SK-N-SH treated with all-trans-retinoic acid at 6 μM for 48 hours (cell line): ENCODE results near the gene SYNDIG1.

ENCODE experiments used
- ATAC-seq: fragments of 200-7000 bp; cut with Tn5 transposase; 3 replicates; pipeline ENCODE4 v1.9.1; 2020; ENCODE audit warnings: mild to moderate bottlenecking, moderate library complexity
- ARNTL ChIP-seq: fragments of 450-650 bp; formaldehyde crosslinking; IDR thresholded peaks from 2 replicates; pipeline ENCODE4 v1.5.0; 2020; ENCODE audit warnings: low read depth, mild to moderate bottlenecking, moderate library complexity, borderline replicate concordance
- BACH2 ChIP-seq: fragments of 250-450 bp; sonication (Bioruptor Pico); IDR thresholded peaks from 2 replicates; pipeline ENCODE4 v1.9.0; 2021; ENCODE audit warnings: mild to moderate bottlenecking, borderline replicate concordance
- CSDC2 ChIP-seq: fragments of 250-450 bp; sonication (Bioruptor Pico); IDR thresholded peaks from 2 replicates; pipeline ENCODE4 v1.5.0; 2020; ENCODE audit warnings: mild to moderate bottlenecking, moderate library complexity
- CSRNP3 ChIP-seq: fragments of 250-450 bp; sonication (Bioruptor Pico); IDR thresholded peaks from 2 replicates; pipeline ENCODE4 v1.5.1; 2021; ENCODE audit warnings: mild to moderate bottlenecking, moderate library complexity
- ESRRG ChIP-seq: fragments of 250-450 bp; sonication (Bioruptor Pico); IDR thresholded peaks from 2 replicates; pipeline ENCODE4 v1.6.1; 2021; ENCODE audit warnings: mild to moderate bottlenecking
- GLIS3 ChIP-seq: fragments of 250-450 bp; sonication (Bioruptor Pico); IDR thresholded peaks from 2 replicates; pipeline ENCODE4 v1.5.0; 2020; ENCODE audit warnings: mild to moderate bottlenecking, moderate library complexity
- ISL1 ChIP-seq: fragments of 250-450 bp; sonication (Bioruptor Pico); IDR thresholded peaks from 2 replicates; pipeline ENCODE4 v2.1.2; 2022; ENCODE audit warnings: mild to moderate bottlenecking, moderate library complexity
- OSR1 ChIP-seq: fragments of 250-450 bp; sonication (Bioruptor Pico); IDR thresholded peaks from 2 replicates; pipeline ENCODE4 v1.8.0; 2022; ENCODE audit warnings: moderate library complexity, mild to moderate bottlenecking, inconsistent platforms
- PATZ1 ChIP-seq: fragments of 250-450 bp; sonication (Bioruptor Pico); IDR thresholded peaks from 2 replicates; pipeline ENCODE4 v1.8.0; 2020; ENCODE audit warnings: mild to moderate bottlenecking, moderate library complexity, borderline replicate concordance
- POU6F1 ChIP-seq: fragments of 250-450 bp; sonication (Bioruptor Pico); IDR thresholded peaks from 2 replicates; pipeline ENCODE4 v1.8.0; 2021; ENCODE audit warnings: low read depth, mild to moderate bottlenecking, moderate library complexity, borderline replicate concordance
- PPARA ChIP-seq: fragments of 250-450 bp; sonication (Bioruptor Pico); IDR thresholded peaks from 2 replicates; pipeline ENCODE4 v1.5.0; 2020; ENCODE audit warnings: mild to moderate bottlenecking, borderline replicate concordance
- RARB ChIP-seq: fragments of 250-450 bp; sonication (Bioruptor Pico); IDR thresholded peaks from 2 replicates; pipeline ENCODE4 v1.8.0; 2021; ENCODE audit warnings: mild to moderate bottlenecking, moderate library complexity
- SNAI2 ChIP-seq: fragments of 250-450 bp; sonication (Bioruptor Pico); IDR thresholded peaks from 2 replicates; pipeline ENCODE4 v1.5.0; 2020; ENCODE audit warnings: mild to moderate bottlenecking, moderate library complexity
- TCF4 ChIP-seq: fragments of 250-450 bp; sonication (Bioruptor Pico); IDR thresholded peaks from 2 replicates; pipeline ENCODE4 v1.8.0; 2021; ENCODE audit warnings: mild to moderate bottlenecking, moderate library complexity, borderline replicate concordance
- TOX ChIP-seq: fragments of 250-450 bp; sonication (Bioruptor Pico); IDR thresholded peaks from 2 replicates; pipeline ENCODE4 v1.8.0; 2021; ENCODE audit warnings: mild to moderate bottlenecking, moderate library complexity, borderline replicate concordance
- TSHZ2 ChIP-seq: fragments of 250-450 bp; sonication (Bioruptor Pico); IDR thresholded peaks from 2 replicates; pipeline ENCODE4 v1.5.0; 2020; ENCODE audit warnings: mild to moderate bottlenecking, moderate library complexity
- ZC3H10 ChIP-seq: fragments of 250-450 bp; sonication (Bioruptor Pico); IDR thresholded peaks from 2 replicates; pipeline ENCODE4 v1.5.1; 2021; ENCODE audit warnings: mild to moderate bottlenecking, moderate library complexity
- ZFP3 ChIP-seq: fragments of 250-450 bp; sonication (Bioruptor Pico); IDR thresholded peaks from 2 replicates; pipeline ENCODE4 v1.5.0; 2020; ENCODE audit warnings: mild to moderate bottlenecking, moderate library complexity
- ZFP30 ChIP-seq: fragments of 450-650 bp; formaldehyde crosslinking; IDR thresholded peaks from 2 replicates; pipeline ENCODE4 v1.5.0; 2022; ENCODE audit warnings: mild to moderate bottlenecking, moderate library complexity
- ZNF565 ChIP-seq: fragments of 450-650 bp; formaldehyde crosslinking; conservative IDR thresholded peaks from 2 replicates; pipeline ENCODE4 v1.5.0; 2020; ENCODE audit warnings: low read depth, mild to moderate bottlenecking, moderate library complexity
- ZNF70 ChIP-seq: fragments of 450-650 bp; formaldehyde crosslinking; IDR thresholded peaks from 2 replicates; pipeline ENCODE4 v1.5.0; 2020; ENCODE audit warnings: mild to moderate bottlenecking, moderate library complexity
- ZNF8 ChIP-seq: fragments of 450-650 bp; formaldehyde crosslinking; IDR thresholded peaks from 2 replicates; pipeline ENCODE4 v1.5.0; 2020; ENCODE audit warnings: mild to moderate bottlenecking, moderate library complexity
- TF ChIP-seq, protein P1 (sequence below): fragments of 250-450 bp; sonication (Bioruptor Pico); IDR thresholded peaks from 2 replicates; pipeline ENCODE4 v1.5.1; 2020; ENCODE audit warnings: low read depth, mild to moderate bottlenecking, moderate library complexity

SYNDIG1 gene

GRCh38 chr20:24490598-24490997 lies 21.2 kb downstream of the SYNDIG1 start:
- no peak for ATAC-seq
- TF ChIP-seq POU6F1 (CRISPR knock-in tag) (no peak), PATZ1 (CRISPR knock-in tag) (no peak), OSR1 (CRISPR knock-in tag) (no peak), ZC3H10 (CRISPR knock-in tag) (no peak), PPARA (CRISPR knock-in tag) (no peak), ZFP3 (CRISPR knock-in tag) (no peak), TCF4 (CRISPR knock-in tag) (no peak), RARB (CRISPR knock-in tag) (no peak), CSDC2 (CRISPR knock-in tag) (no peak), ZNF565 (no peak), CSRNP3 (CRISPR knock-in tag) (no peak), SNAI2 (CRISPR knock-in tag) (no peak), TOX (CRISPR knock-in tag) (no peak), TSHZ2 (CRISPR knock-in tag) (no peak), GLIS3 (CRISPR knock-in tag) (no peak), ARNTL (no peak), BACH2 (CRISPR knock-in tag) (no peak), ZNF8 (no peak), ZFP30 (CRISPR knock-in tag) (no peak)
- TF ChIP-seq, protein P1, sequence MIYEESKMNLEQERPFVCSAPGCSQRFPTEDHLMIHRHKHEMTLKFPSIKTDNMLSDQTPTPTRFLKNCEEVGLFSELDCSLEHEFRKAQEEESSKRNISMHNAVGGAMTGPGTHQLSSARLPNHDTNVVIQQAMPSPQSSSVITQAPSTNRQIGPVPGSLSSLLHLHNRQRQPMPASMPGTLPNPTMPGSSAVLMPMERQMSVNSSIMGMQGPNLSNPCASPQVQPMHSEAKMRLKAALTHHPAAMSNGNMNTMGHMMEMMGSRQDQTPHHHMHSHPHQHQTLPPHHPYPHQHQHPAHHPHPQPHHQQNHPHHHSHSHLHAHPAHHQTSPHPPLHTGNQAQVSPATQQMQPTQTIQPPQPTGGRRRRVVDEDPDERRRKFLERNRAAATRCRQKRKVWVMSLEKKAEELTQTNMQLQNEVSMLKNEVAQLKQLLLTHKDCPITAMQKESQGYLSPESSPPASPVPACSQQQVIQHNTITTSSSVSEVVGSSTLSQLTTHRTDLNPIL (CRISPR knock-in tag): no peak

DNA sequence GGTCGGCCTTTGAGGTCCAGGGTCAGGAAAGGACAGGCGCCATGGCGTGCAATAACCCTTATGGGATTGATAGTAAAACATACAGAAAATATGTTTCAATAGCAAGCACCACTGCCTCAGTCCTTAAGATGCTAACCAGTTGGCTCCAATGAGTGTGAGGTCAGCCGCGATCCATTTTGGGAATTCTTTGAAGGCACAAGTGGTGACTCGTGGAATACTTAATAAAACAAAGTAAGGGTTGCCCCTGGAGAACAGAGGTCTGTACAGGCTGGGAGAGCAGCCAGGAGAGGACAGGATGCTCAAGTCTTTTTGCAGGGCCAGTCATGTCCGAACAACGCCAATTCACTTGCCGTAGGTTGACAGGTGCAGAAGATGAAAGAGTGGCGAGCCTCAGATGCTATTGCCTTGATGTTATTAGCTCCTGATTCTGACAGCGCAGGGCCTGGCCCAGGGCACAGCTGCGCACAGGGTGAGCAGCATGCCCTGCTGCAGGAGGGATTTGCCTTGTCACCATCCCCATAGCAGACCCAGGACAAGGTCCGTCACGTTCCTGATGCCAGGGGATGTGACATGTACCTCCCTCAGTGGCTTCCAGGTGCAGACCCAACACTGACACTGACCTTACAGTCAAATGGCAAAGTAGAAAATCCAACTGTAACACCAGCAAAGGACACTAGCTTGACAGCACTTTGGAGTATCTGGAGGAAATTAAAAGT lies 21.8 kb downstream of the SYNDIG1 start:
- no peak for TF ChIP-seq ZFP3 (CRISPR knock-in tag)
- TF ChIP-seq, all 23 proteins: peak for 0
- ATAC-seq: no peak

DNA sequence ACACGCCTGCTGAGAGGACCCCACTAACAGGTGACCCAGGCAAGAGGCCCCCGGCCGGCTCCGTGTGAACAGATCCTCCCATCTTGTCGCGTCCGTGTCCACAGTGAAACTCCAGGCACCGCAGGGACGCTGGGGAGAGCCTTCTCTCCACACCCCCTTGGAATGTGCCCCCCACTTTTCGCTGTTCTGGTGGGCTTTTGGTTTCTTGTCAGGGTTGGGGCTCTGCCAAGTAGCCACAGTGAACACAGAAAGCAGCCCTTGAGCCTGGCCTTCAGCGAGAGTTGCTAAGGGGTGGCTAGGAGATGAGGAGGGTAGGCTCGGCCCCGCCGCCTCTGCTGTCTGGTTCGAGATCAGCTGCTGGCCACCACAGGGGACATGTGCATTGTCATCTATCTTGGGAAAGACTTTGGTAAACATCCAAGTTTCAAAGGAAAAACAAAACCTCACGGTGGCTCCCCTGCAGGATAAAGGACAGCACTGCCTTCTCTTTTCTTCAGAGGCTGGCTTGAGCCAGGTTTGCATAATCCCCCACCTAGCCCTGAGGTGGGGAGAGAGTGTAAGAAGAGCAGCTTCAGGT lies 22.7 kb downstream of the SYNDIG1 start:
- ATAC-seq: no peak
- TF ChIP-seq SNAI2 (CRISPR knock-in tag) (no peak), RARB (CRISPR knock-in tag) (no peak), CSDC2 (CRISPR knock-in tag) (no peak), ZNF70 (CRISPR knock-in tag) (no peak), GLIS3 (CRISPR knock-in tag) (no peak), ISL1 (CRISPR knock-in tag) (no peak), ZNF565 (no peak), PPARA (CRISPR knock-in tag) (no peak), ESRRG (CRISPR knock-in tag) (no peak), ZFP3 (CRISPR knock-in tag) (no peak), TOX (CRISPR knock-in tag) (no peak)
- TF ChIP-seq, protein P1 (CRISPR knock-in tag): no peak
- TF ChIP-seq, all 23 proteins: peak for 0
